Heart left ventricle (tissue), 16 donors: ENCODE data around the gene RINL. TPM values are rescaled to one million over a fixed set of nuclear protein-coding genes. Genes with fewer than 3 reads are reported as not detected.

ENCODE experiments used
- ATAC-seq, 4 donors: fragments of 200-7000 bp; cut with Tn5 transposase; one replicate each; pipeline ENCODE4 v1.9.1; 2020 to 2022; ENCODE audit warnings: moderate library complexity in 4 of 4, mild to moderate bottlenecking in 3 of 4, moderate number of reproducible peaks in 1 of 4
- DNase-seq, 5 donors: peaks; one replicate each; pipeline ENCODE4 v3.0.0-alpha.2; 2020
- H3K27ac ChIP-seq, 12 donors: fragments of 200-600 bp; sonication (generic) in 4 of 12; one replicate each; pipeline versions ENCODE4 v1.5.0 to v1.8.0; 2016 to 2022; ENCODE audit warnings: mild to moderate bottlenecking in 2 of 12
- H3K27me3 ChIP-seq, 9 donors: fragments of 200-600 bp; sonication (generic) in 2 of 9; one replicate each; pipeline versions ENCODE4 v1.5.1 to v1.8.0; 2016 to 2022; ENCODE audit warnings: mild to moderate bottlenecking in 3 of 9
- H3K36me3 ChIP-seq, 9 donors: fragments of 200-600 bp; sonication (generic) in 2 of 9; one replicate each; pipeline versions ENCODE4 v1.5.0 to v1.8.0; 2018 to 2022; ENCODE audit warnings: mild to moderate bottlenecking in 2 of 9
- H3K4me1 ChIP-seq, 12 donors: fragments of 200-600 bp; sonication (generic) in 4 of 12; one replicate each; pipeline versions ENCODE4 v1.5.0 to v1.8.0; 2016 to 2022; ENCODE audit warnings: mild to moderate bottlenecking in 3 of 12
- H3K4me3 ChIP-seq, 12 donors: fragments of 200-600 bp; sonication (generic) in 4 of 12; one replicate each; pipeline versions ENCODE4 v1.5.0 to v1.8.0; 2017 to 2022; ENCODE audit warnings: mild to moderate bottlenecking in 9 of 12, moderate library complexity in 4 of 12
- H3K9me3 ChIP-seq, 12 donors: fragments of 200-600 bp; sonication (generic) in 4 of 12; one replicate each; pipeline versions ENCODE4 v1.5.0 to v1.8.0; 2016 to 2022; ENCODE audit warnings: mild to moderate bottlenecking in 1 of 12
- CTCF ChIP-seq, 12 donors: fragments of 200-600 bp; sonication (generic) in 4 of 12; IDR thresholded peaks; one replicate each; pipeline versions ENCODE4 v1.5.0 to v1.8.0; 2018 to 2022; ENCODE audit warnings: antibody characterized with exemption in 12 of 12, mild to moderate bottlenecking in 5 of 12
- POLR2A ChIP-seq, 2 donors: fragments of 450-650 bp; IDR thresholded peaks; one replicate each; pipeline ENCODE4 v1.6.1; 2017; ENCODE audit warnings: antibody characterized with exemption in 2 of 2, mild to moderate bottlenecking in 2 of 2, moderate library complexity in 2 of 2
- WGBS, 4 donors: extraction: QIAGEN DNeasy Blood & Tissue Kit in 2 of 4; methylation state at CpG; one replicate each; pipeline versions ENCODE4 v1.1.5 to v1.1.7; 2013 to 2018; 5-methylcytosine and 5-hydroxymethylcytosine counted together
- intact Hi-C, 10 donors: fragments of 100-400 bp; cut with DNase I; formaldehyde crosslinking; loops; one replicate each; pipeline versions ENCODE4 v1.11.1 to v1.14.2; 2022
- polyA plus RNA-seq, 2 donors: library from polyadenylated mRNA; stranded (reverse); fragments of 200-250 nt; gene quantifications; one replicate each; pipeline ENCODE4 v1.2.3, GENCODE V29; 2013
- total RNA-seq, 9 donors: library from RNA; depleted of rRNA in 2 of 9; stranded (reverse); fragments of >200 nt in 2 of 9; fragmentation: NEBNext Ultra II Directional in 3 of 9; extraction: Animal tissue kit (Norgen Biotek cat#: 25700) in 3 of 9; gene quantifications; one replicate each; pipeline versions ENCODE4 v1.1.0 to v1.2.4, GENCODE V29; 2016 to 2023
- donor health status: ischemic (EF 13 %, LVEDD 7.1; RV severe dilation, severe dysfunction).
- donor health status: healthy with polysubstance abuse.
- donor health status: DM: no; HTN: yes; CAD: no.
- donor health status: DM: no; HTN: no; CAD: no.
- donor health status: ischemic (EF 25% LVEDD 6.9; RV normal size, moderate dysfunction).
- donor health status: ischemic (EF 25% LVEDD 5.7; RV mildly dilated, moderate dysfunction).
- donor health status: healthy.
- donor health status: DM: yes; HTN: yes; CAD: no.
- donor health status: ischemic (EF 35%, LVEDD 5.7; RV mildly dilated, moderate dysfunction).
- donor health status: nonischemic (EF 11% LVEDD 7.7; RV severe dilation, severe dysfunction).
- donor health status: DM: yes; HTN: yes; CAD: no.
- donor health status: PGD.
- donor health status: ischemic (EF 29% LVEDD 5.4; RV normal size, mild dysfunction).
- donor health status: nonischemic (EF 23%, LVEDD 6.1; RV moderate dilation, normal function).

Gene RINL
- total and polyA plus RNA-seq, 11 donors: 1.6 to 11.3 (median 4.3) TPM

GRCh38 chr19:38844093-38844686 is 33.9 kb downstream of the RINL start:
- H3K36me3 ChIP-seq: peaks cover 2 to 94% (median 86%) of the 10 kb centered on the region in 9 donors
- no peaks in the 10 kb centered on the region for H3K9me3 ChIP-seq
- H3K4me1 ChIP-seq: peaks cover 9 to 53% (median 41%) of the 10 kb centered on the region in 12 donors
- DNase-seq: no peak
- H3K4me3 ChIP-seq: no peak overlapping the region
- H3K27me3 ChIP-seq: no peaks in the 10 kb centered on the region
- intact Hi-C loops: loop anchor here in 2 of 10 donors (10.0 kb wide), 2 partner anchors 109 to 219 kb away; no protein-coding TSS in a partner anchor
- 91 to 92% (median 91%) methylated on average over 11 of the region's 11 CpGs for WGBS, 4 donors
- ATAC-seq: no peak
- TF ChIP-seq POLR2A (IDR thresholded peaks at IDR 0.05) (no peak), CTCF (IDR thresholded peaks at IDR 0.05) (no peak)
- H3K27ac ChIP-seq: no peak overlapping the region

GRCh38 chr19:38843175-38843758 is 34.8 kb downstream of the RINL start:
- intact Hi-C loops: loop anchor here in 2 of 10 donors (10.0 kb wide), 2 partner anchors 108 to 218 kb away; no protein-coding TSS in a partner anchor
- DNase-seq: peak in 1 of 5 donors; percentile 12
- ATAC-seq: no peak
- Histone ChIP-seq H3K4me3 (no peak overlapping the region), H3K27me3 (no peaks in the 10 kb centered on the region), H3K36me3 (peaks cover 2 to 100% (median 96%) of the 10 kb centered on the region in 9 donors), H3K4me1 (peaks cover 4 to 44% (median 32%) of the 10 kb centered on the region in 12 donors), H3K27ac (peak overlapping the region in 1 of 12 donors; percentile 37), H3K9me3 (no peaks in the 10 kb centered on the region)
- 94 to 97% (median 96%) methylated on average over 8 to 9 of the region's 9 CpGs for WGBS, 4 donors
- TF ChIP-seq CTCF (IDR thresholded peaks at IDR 0.05) (no peak), POLR2A (IDR thresholded peaks at IDR 0.05) (no peak)

GRCh38 chr19:38842439-38843174 is 35.5 kb downstream of the RINL start:
- 83 to 88% (median 86%) methylated on average over 15 to 17 of the region's 17 CpGs for WGBS, 4 donors
- H3K27me3 ChIP-seq: no peaks in the 10 kb centered on the region
- H3K36me3 ChIP-seq: peaks cover 8 to 100% (median 100%) of the 10 kb centered on the region in 9 donors
- no peak overlapping the region for H3K4me3 ChIP-seq
- H3K4me1 ChIP-seq: peaks cover 0 to 38% (median 26%) of the 10 kb centered on the region in 12 donors
- DNase-seq (peak in 1 of 5 donors; percentile 8), ATAC-seq (no peak)
- H3K9me3 ChIP-seq: no peaks in the 10 kb centered on the region
- intact Hi-C loops: loop anchor here in 2 of 10 donors (10.0 kb wide), 2 partner anchors 108 to 218 kb away; no protein-coding TSS in a partner anchor
- peak overlapping the region in 1 of 12 donors; percentile 37 for H3K27ac ChIP-seq
- TF ChIP-seq POLR2A (IDR thresholded peaks at IDR 0.05): no peak
- no peak for TF ChIP-seq CTCF (IDR thresholded peaks at IDR 0.05)
